COLO829 (cell line): ENCODE measurements around the gene ADD2.
"Not testable (repeated sequence)": the region's sequence is repeated elsewhere in the genome, so short reads cannot be mapped to it uniquely, and the experiment has no call there.

Experiments used
- DNase-seq: peaks from one replicate; pipeline ENCODE4 v3.0.0; 2012; ENCODE audit warnings: low spot score

The ADD2 gene, protein sequence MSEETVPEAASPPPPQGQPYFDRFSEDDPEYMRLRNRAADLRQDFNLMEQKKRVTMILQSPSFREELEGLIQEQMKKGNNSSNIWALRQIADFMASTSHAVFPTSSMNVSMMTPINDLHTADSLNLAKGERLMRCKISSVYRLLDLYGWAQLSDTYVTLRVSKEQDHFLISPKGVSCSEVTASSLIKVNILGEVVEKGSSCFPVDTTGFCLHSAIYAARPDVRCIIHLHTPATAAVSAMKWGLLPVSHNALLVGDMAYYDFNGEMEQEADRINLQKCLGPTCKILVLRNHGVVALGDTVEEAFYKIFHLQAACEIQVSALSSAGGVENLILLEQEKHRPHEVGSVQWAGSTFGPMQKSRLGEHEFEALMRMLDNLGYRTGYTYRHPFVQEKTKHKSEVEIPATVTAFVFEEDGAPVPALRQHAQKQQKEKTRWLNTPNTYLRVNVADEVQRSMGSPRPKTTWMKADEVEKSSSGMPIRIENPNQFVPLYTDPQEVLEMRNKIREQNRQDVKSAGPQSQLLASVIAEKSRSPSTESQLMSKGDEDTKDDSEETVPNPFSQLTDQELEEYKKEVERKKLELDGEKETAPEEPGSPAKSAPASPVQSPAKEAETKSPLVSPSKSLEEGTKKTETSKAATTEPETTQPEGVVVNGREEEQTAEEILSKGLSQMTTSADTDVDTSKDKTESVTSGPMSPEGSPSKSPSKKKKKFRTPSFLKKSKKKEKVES

DNA sequence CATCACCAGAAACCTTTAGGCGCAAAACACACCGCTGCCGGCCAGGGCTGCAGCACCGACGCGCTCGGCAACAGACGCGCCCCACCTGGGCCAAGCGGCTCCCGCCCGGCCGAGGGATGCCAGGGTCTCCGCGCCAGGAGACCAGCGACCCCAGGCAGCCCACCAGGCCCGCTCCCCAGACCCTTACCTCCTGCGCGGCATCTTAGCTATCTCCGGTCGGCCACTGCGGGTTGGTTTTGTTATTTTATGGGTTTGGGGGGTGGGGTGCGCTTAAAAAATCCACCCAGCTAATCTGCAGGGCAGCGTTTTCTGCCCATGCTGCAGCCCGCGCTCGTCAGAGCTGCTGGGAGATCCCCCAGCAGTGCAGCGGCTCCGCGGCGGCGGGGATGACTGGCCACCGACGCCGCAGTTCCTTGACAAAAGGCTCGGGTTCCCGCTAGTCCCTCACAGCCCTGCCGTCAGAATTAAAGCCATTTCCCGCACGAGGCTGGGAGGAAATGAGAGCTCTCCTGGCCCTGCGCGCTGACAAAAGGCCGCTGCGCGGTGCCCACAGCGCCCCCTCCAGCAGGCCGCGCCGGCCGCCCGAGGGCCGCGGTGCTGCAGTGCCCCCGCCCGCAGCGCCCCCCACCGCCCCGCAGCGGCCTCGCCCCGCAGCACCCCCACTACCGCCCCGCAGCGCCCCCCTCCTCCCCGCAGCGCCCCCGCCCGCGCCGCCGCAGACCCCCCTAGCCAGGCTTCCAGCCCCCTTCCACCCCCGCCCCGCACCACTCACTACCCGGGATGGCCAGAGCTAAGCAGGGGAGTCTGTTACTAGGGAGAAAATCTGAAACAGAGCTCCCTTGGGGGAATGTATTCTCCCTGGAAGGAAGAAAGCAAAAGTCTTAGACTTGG lies at the start of gene ADD2:
TSS of gene ADD2 (minus strand) at position 502 of the 891 bp plus-strand sequence. CDS start 61,792 bp downstream, outside the sequence.
- no peak for DNase-seq

DNA sequence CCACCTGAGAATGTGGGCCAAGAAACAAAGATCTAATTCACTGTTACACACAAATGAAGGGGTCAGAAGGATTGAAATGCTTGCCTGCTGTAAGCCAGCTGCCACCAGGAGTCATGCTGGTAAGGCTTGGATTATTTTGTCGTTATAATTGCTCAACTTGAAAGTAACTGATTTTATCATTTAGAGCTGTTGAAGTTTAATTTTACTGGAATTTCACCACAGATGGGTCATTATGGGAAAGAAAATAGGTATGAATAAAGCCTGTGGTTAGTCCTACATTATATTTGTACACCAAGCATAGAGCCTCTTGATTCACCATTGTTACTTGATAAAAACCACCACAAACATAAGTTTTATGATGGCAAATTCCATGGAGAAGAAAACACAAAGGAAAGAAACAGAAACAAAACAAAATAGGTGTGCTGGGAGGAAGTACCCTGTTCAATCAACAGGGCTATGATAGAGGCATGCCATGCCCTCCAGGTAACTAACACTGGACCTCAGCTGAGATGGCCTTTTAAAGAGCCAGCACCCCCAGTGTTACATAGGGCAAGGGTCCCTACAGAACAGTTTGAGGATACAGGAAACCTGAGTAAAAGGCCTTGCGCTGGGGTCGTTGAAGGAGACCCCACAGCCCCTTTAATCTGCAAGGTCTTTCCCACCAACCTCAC lies 49.4 kb upstream of the ADD2 start:
- DNase-seq, result no peak

DNA sequence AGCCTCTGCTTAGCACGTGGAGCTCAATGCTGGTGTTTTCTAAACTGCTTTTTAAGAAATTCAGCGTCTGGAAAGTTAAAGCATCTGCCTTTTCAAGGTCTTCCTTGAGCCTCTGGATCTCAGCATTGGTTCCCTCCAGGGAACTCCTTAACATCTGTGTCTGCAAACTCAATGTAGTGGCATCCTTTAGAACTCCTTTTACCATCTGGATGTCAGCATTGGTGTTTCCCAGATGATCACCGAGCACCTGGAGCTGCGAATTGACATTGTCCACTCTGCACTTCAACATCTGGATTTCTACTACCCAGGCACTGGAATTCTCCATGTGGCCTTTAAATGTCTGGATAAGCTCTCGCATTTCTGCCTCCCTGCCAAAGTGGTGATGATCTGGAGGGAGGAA lies 48.7 kb upstream of the ADD2 start:
- no peak for DNase-seq

DNA sequence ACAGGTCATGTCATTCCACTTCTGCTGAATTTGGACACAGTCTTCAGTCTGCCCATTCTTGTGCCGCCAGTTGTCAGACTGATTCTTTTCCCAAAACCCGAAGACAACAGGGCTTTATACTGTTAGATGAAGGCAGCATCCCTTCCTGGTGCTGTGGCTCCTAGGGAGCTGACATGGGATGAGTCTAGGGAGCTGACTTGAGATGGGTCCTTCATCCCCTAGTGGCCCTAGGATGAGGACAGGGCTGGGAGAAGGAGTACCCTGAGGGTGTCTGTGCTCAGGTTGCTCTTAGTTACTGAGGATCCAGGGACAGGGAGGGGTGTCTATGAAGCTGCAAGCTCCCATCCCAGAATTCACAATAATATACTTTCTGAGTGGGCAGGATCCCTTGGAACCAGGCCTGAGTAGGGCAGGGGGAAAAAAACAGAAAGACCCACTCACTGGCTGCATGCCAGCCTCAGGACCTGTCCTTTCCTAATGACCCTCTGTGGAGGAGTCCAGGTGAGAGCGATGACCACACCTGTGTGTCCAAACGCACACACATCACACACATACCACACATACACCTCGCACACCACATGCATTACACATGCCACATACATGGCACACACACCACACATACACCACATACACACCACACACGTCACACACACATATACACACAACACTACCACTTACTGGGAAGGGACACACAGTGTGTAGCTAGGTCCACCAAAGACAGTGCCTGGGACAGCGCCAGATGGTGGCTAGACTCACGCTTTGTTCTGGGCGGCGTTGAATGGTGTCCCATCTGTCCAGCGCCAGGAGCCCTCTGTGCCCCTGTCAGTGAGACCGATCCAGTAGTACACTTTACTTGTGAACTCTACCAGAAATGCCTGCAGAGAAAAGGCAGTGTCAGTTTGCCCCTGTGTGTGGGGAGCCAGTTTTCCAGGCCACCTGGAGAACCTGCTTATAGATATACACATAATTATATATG lies 41.3 kb upstream of the ADD2 start:
- DNase-seq, result no peak

DNA sequence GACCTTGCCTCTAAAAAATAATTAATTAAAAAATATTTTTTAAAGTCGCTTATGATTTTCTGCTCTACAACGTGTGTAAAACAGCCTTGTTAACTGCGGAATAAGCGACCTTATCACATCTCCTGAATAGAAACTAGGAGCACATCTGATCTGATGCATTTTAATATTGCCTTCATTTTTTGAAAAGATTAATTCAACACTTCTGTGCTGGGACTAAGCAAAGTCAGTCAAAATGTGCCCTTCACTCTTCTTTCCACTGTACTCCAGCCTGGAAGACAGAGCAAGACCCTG lies 39.8 kb upstream of the ADD2 start:
- no peak for DNase-seq

DNA sequence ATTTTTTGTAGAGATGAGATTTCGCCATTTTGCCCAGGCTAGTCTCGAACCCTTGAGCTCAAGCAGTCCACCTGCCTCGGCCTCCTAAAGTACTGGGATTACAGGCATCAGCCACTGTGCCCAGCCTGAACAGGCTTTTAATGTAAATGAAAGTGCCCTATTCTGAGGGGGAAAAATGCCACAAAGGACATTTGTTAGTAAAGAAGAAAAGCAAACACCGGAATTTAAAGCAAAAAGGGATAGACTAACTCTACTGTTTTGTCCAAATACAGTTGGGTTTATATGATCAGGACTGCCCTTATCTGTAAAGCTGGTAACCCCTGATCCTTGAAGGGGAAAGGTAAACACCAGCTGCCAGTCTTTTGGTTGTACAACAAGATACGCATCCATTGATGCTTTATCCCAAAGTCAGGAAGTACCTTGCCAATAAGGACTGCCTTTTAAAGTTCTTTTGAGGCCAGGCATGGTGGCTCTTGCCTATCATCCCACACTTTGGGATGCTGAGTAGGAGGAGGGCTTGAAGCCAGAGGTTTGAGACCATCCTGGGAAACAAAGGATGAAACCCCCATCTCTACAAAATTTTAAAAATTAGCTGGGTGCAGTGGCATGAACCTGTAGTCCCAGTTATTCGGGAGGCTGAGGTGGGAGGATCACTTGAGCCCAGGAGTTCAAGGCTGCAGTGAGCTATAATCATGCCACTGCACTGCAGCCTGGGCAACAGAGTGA lies 39.3 kb upstream of the ADD2 start:
- DNase-seq, result no peak

DNA sequence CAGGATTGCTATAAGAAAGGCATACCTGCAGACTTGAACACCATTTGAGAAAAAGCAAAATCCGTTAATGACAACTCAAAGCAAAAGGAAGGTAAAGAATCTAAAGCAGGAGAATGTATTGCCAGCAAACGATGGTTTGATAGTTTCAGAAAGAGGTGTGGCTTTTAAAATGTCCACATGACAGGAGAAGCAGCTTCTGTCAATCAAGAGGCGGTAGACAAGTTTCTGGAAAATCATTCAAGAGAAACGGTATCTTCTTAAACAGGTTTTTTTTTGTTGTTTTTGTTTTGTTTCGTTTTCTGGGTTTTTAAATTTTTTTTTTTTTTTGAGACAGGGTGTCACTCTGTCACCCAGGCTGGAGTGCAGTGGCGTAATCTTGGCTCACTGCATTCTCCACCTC lies 38.6 kb upstream of the ADD2 start:
- no peak for DNase-seq

DNA sequence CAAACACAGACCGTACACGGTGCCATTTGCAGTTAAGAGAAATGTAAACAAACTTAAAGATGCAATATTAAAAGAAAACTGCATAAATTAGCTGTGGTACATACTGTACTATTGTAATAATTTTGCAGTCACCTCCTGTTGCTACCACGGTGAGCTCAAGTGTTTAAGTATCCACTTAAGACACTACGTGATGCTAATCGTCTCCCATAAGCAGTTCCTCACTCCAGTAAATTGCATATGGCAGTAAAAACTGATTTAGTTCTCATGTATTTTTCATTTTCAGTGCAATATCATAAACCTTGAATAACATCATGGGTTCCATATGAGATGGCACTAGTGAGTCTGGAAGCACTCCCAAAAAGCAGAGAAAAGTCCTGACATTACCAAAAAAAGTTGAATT lies 38.0 kb upstream of the ADD2 start:
- no peak for DNase-seq

DNA sequence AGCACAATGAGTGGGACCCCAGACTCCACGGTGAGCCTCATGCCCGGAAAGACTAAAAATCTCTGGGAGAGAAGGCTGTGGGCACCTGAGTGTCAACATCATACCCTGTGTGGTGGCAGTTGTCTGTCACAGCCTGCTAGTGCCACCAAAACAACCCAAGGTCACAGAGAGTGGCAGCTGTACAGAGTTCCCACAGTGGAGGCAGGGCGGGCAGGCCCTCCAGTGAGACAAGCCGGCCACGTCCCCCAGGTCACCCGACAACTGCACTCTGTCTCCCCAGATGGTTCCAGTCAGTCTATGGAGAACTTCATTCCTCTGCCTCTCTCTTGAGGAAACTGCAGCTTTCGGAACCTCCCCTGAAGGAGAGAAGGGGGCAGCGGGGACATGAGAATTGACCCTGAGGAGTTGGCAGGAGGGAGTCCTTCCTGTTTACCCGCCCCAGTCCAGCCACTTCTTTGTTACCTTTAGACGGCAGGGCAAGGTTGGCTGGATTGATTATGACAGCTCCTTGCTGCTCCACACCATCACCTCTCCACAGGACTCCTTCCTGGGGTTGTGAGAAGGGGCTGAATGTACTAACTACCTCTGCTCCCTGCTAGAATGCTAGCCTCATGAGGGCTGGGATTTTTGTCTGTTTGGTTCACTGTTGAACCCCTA lies 33.7 kb upstream of the ADD2 start:
- DNase-seq, result no peak

DNA sequence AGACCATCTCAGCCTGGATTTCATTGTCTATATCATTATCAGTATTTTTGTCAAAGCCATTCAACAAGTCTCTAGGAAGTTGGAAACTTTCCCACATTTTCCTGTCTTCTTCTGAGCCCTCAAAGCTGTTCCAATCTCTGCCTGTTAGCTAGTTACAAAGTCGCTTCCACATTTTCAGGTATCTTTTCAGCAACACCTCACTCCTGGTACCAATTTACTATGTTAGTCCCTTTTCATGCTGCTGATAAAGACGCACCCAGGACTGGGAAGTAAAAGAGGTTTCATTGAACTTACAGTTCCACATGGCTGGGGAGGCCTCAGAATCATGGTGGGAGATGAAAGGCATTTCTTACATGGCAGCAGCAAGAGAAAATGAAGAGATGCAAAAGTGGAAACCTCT lies 31.7 kb upstream of the ADD2 start:
- no peak for DNase-seq

DNA sequence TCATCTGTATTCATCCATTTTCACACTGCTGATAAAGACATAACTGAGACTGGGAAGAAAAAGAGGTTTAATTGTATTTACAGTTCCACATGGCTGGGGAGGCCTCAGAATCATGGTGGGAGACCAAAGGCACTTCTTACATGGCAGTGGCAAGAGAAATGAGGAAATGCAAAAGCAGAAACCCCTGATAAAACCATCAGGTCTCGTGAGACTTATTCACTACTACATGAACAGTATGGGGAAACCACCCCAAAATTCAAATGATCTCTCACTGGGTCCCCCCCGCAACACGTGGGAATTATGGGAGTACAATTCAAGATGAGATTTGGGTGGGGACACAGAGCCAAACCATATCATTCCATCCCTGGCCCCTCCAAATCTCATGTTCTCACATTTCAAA lies 30.0 kb upstream of the ADD2 start:
- not testable (repeated sequence) for DNase-seq

DNA sequence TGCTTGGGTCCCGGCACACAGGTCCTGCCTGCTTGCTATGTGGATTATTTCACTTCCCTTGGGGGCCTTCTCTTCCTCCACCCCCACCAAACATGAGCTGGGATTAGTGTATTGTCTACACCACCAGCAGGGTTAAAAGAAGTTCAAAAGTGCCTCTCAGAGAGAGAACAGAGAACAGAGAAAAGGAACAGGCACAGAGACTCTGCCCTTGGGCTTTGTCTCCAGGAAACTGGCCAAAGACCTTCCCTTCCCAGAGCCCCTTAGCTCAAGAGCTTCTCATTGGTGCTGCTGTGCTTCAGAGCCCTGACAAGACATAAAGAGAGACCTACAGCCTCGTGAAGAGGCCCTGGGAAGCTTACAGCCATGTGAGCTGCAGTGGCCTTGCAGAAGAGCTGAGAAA lies 29.5 kb upstream of the ADD2 start:
- DNase-seq, result peak; percentile 8

DNA sequence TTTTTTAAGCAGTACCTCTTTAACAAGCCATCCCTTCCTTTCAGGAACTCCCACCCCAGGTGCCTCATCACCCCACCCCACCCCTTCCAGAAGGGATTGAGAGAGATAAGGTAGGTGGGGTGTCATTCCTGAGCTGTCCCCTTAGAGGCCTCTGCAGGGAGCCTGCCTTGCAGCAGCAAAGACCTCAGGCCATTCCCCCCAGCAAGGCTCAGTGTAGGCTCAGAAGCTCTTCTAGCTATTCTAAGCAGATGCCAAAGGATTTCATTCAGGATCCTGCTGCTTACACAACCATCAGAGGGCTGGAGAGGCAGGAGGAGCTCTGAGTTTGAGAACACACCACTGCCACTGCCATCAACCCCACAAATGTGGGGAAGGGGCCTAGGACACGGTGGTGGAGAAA lies 28.3 kb upstream of the ADD2 start:
- no peak for DNase-seq

DNA sequence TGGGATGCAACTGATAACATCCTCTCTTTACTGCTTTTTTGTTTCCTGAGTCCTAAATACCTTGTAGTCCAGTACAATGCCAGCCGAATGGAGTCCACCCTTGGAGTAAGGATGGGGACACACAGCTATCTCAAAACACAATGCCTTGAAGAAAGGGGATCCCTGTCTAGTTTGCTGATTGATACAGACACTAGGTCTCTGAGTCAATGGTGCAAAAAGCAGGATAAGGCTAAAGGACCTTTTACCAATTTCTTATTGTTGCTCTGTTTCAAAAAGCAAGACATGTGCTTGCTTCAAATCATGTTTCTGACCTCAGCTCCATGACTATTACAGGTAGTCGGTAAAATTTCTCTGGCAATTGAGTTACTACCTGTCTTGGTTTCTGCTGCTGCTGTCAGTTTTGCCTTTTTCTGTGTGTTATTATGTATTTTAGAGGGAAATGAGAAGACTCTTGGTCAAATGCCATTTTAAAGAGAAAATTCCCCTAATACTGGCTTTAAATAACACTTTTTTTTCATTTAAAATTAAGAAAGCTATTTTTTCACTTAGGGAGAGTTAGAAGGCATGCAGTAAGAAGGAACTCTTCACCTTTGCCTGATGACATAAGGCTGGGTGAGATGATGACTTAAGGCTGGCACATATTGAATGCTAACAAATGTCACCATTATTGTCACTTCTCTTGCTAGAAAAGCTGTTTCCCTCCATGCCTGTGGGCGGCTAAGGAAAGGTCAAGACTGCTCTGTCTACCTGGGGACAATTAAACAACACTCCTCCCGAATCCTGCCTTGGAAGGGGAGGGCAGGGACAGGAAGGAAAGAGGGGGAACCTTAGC lies 27.4 kb upstream of the ADD2 start:
- no peak for DNase-seq

DNA sequence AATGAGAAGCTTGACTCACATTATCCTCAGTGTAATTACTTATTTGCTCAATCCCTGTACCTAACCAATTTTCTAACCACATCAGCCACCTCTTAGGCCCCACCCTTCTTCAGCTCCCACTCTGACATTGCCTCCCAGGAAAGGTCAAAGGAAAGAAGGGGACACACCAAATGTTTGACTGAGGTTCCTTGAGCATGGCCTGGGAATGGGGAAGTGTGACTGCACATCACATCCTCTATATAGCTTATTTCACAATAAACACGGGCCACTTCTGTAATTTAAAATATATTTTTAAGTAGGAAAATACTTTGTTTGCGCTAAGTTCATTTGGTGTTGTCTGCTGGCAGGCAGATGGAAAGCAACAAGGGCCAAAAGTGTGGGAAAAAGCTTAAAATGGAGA lies 25.4 kb upstream of the ADD2 start:
- DNase-seq, result no peak

DNA sequence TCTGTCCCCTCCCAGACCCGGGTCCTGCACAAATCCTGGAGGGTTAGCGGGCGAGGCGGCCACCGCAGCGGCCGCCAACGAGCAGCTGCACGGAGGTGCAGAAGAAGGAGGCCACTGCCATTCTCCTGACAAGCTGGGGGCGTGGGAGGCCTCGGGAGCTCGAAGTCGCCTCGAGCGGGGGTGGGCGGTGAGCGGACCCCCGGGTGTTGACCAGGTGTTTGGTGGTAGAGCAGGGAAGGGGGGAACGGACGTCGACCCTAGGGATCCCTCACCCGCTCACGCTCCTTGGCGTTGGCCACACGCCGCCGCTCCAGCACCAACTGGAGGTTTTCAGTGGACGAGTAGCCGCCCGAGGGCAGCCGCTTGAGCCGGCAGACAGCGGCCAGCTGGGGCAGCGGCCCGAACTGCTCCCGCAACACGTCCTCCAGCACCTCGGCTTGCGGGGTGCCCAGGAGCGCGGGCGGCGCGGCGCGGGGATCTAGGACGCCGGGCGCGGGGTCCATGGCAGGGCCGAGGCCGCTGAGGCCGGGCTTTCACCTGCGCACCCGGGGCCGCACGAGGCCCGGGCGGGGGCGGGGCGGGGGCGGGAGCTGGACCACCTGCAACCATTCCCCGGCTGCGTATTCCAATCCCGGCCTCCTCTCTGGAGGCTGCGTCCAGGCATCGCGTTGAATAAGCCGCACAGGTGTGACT lies 22.3 kb upstream of the ADD2 start, which contains the start of gene FIGLA:
TSS of gene FIGLA (minus strand) at position 508 of the 693 bp plus-strand sequence. CDS start at position 503, 5 bp downstream.
- no peak for DNase-seq

DNA sequence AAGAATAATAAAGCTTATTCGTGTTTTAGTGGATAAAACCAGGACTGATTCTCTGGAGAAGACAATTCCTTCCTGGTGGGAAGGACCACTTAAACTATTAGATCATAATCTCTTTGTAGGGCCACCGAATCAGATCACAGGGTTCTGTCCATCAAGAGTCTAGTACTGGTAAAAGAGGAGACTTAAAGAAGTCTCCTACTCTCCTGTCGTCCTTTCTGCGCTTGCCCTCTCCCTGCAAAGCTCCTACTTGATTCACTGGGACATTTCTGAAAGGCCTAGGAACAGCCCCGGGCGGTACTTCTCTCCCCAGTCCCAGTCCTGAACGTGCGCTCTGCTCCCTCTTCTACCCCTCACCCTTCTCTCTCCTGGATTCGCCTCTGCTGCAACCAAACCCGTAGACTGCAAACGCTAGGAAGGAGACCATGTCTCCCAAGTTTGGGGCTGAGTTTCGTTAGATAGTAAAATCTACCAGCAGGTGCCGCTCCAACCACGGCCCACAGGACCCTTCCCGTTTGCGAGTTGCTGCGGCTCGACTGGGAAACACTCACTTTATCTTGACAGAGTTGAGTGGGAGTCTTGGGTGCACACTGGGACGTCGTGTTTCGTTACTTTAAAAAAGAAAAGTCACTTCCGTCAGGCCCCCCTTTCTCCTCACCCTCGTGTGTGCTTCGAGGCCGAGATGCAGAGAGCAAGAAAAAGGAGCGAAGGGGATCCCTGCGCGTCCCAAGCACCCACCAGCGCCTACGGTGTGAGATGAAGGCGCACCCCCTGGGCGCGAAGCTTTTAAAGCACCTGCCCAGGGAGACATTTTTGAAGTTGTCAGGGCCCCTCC lies 21.5 kb upstream of the ADD2 start:
- DNase-seq, result peak; percentile 79
